B cell (primary cell): ENCODE measurements around the gene EBF3.

Experiments used
- CTCF ChIP-seq: fragments of 200-600 bp; IDR thresholded peaks from one replicate; pipeline ENCODE4 v1.8.0; 2022; ENCODE audit warnings: antibody characterized with exemption, mild to moderate bottlenecking
- EZH2 ChIP-seq: IDR thresholded peaks from 2 replicates; pipeline ENCODE4 v1.6.1; 2012; ENCODE audit warnings: borderline replicate concordance, low read depth, mild to moderate bottlenecking, moderate library complexity, low read length; ENCODE audit not compliant: insufficient read depth, poor library complexity, severe bottlenecking

GRCh38 chr10:129832573-129833467 is 131.3 kb downstream of the EBF3 start:
- TF ChIP-seq CTCF, result no peak
- no peak for TF ChIP-seq EZH2
